GM21381 (cell line): ENCODE data around the gene BID.
A peak's percentile ranks its signal among the peaks of the same experiment; 100 is the strongest.
"Not testable (repeated sequence)": the region's sequence is repeated elsewhere in the genome, so short reads cannot be mapped to it uniquely, and the experiment has no call there.

Experiments
- ATAC-seq: cut with Tn5 transposase; IDR thresholded peaks from one replicate; pipeline ENCODE4 v1.9.1; 2021; ENCODE audit warnings: mild to moderate bottlenecking, moderate library complexity; ENCODE audit not compliant: unreplicated experiment

The BID gene

GRCh38 chr22:17705951-17706900, 68.0 kb downstream of the BID start:
- ATAC-seq, result peak; percentile 90

- ATAC-seq, result no peak
Measured at GRCh38 chr22:17705546-17705945, 68.7 kb downstream of the BID start.

- ATAC-seq, result no peak
Measured at GRCh38 chr22:17703811-17704210, 70.5 kb downstream of the BID start.

GRCh38 chr22:17700778-17701177, 73.5 kb downstream of the BID start:
- no peak for ATAC-seq

- ATAC-seq, result no peak
Measured at GRCh38 chr22:17699696-17700340, 74.5 kb downstream of the BID start.

GRCh38 chr22:17698948-17699347, 75.3 kb downstream of the BID start:
- ATAC-seq, result no peak

- ATAC-seq, result not testable (repeated sequence)
Measured at GRCh38 chr22:17698276-17698675, 76.0 kb downstream of the BID start.

GRCh38 chr22:17697196-17697595, 77.1 kb downstream of the BID start:
- ATAC-seq, result not testable (repeated sequence)

GRCh38 chr22:17695986-17696385, 78.3 kb downstream of the BID start:
- ATAC-seq, result no peak

GRCh38 chr22:17694752-17695151, 79.5 kb downstream of the BID start:
- ATAC-seq, result no peak

- no peak for ATAC-seq
Measured at GRCh38 chr22:17694193-17694592, 80.1 kb downstream of the BID start.

GRCh38 chr22:17692841-17693240, 81.4 kb downstream of the BID start:
- no peak for ATAC-seq

- ATAC-seq, result no peak
Measured at GRCh38 chr22:17684245-17684644, 90.0 kb downstream of the BID start.
